ENCODE measurements around the gene PPP1R14D. TPM values are rescaled to one million over a fixed set of nuclear protein-coding genes. Genes with fewer than 3 reads are reported as not detected.

The PPP1R14D gene
- total RNA-seq, 2 experiments from 2014 or later: not detected

- no peak for TF ChIP-seq CTCF (conservative IDR thresholded peaks at IDR 0.05; ENCODE audit: low read length)
- no peak for TF ChIP-seq EZH2phosphoT487 (IDR thresholded peaks at IDR 0.05; ENCODE audit: borderline replicate concordance, low read depth, low read length)
- DNase-seq (ENCODE audit: low spot score): no peak
- ChIA-PET POLR2A (interaction anchor here (0.5 to 1.6 kb wide), 3 partner anchors 10 to 198 kb away, joined by 3 to 4 read pairs (median 3); partner anchors contain the start of genes DNAJC17 and ZFYVE19), CTCF (ENCODE audit: unreplicated experiment) (no interaction called here)
- no peaks in the 10 kb centered on the region for H4K20me1 ChIP-seq (ENCODE audit: insufficient read depth, low read length)
- no peak overlapping the region for H3K4me2 ChIP-seq (ENCODE audit: low read length)
- H3K79me2 ChIP-seq (ENCODE audit: insufficient read depth, low read depth, low read length): 0 out of 2 replicates have a peak, but pooled peaks cover 3% of the 10 kb centered on the region
- no TSS peak for BruUV-seq (replicated peaks)
- H2AFZ ChIP-seq (ENCODE audit: low read length): no peak overlapping the region
- intact Hi-C loops (cut with micrococcal nuclease; ENCODE audit: unreplicated experiment): no loop called here
- H3K9me2 ChIP-seq (ENCODE audit: insufficient read depth, low read length): no peaks in the 10 kb centered on the region
- H3K36me3 ChIP-seq (ENCODE audit: insufficient read depth, low read length): peaks cover 4% of the 10 kb centered on the region; the same call in 1 of the 2 replicates
- no peak overlapping the region for H3K27ac ChIP-seq (ENCODE audit: low read depth, low read length, poor library complexity, severe bottlenecking)
- H3K4me3 ChIP-seq (ENCODE audit: low read depth, low read length, poor library complexity, severe bottlenecking): no peak overlapping the region
- no peaks in the 10 kb centered on the region for H3K4me1 ChIP-seq (ENCODE audit: insufficient read depth, low read length, poor library complexity, severe bottlenecking)
- H3K9me3 ChIP-seq (ENCODE audit: low read length): no peaks in the 10 kb centered on the region
Measured at GRCh38 chr15:40796512-40796911, 32.0 kb downstream of the PPP1R14D start.

GRCh38 chr15:40796041-40796440 lies 32.5 kb downstream of the PPP1R14D start:
- H3K27ac ChIP-seq (ENCODE audit: low read depth, low read length, poor library complexity, severe bottlenecking): no peak overlapping the region
- H2AFZ ChIP-seq (ENCODE audit: low read length): no peak overlapping the region
- no peak overlapping the region for H3K4me2 ChIP-seq (ENCODE audit: low read length)
- H4K20me1 ChIP-seq (ENCODE audit: insufficient read depth, low read length): no peaks in the 10 kb centered on the region
- DNase-seq (ENCODE audit: low spot score): no peak
- TF ChIP-seq CTCF (conservative IDR thresholded peaks at IDR 0.05; ENCODE audit: low read length): no peak
- no peak overlapping the region for H3K4me3 ChIP-seq (ENCODE audit: low read depth, low read length, poor library complexity, severe bottlenecking)
- BruUV-seq (replicated peaks): no TSS peak
- no peaks in the 10 kb centered on the region for H3K9me3 ChIP-seq (ENCODE audit: low read length)
- intact Hi-C loops (cut with micrococcal nuclease; ENCODE audit: unreplicated experiment): no loop called here
- ChIA-PET CTCF (ENCODE audit: unreplicated experiment) (no interaction called here), POLR2A (interaction anchor here (1.6 kb wide), 1 partner anchor 11 kb away, joined by 4 read pairs; the partner anchor contains the start of genes DNAJC17 and ZFYVE19)
- 0 out of 2 replicates have a peak, but pooled peaks cover 3% of the 10 kb centered on the region for H3K79me2 ChIP-seq (ENCODE audit: insufficient read depth, low read depth, low read length)
- H3K4me1 ChIP-seq (ENCODE audit: insufficient read depth, low read length, poor library complexity, severe bottlenecking): no peaks in the 10 kb centered on the region
- no peaks in the 10 kb centered on the region for H3K9me2 ChIP-seq (ENCODE audit: insufficient read depth, low read length)
- peaks cover 4% of the 10 kb centered on the region; the same call in 1 of the 2 replicates for H3K36me3 ChIP-seq (ENCODE audit: insufficient read depth, low read length)

GRCh38 chr15:40793216-40793989 lies 35.1 kb downstream of the PPP1R14D start:
- Histone ChIP-seq H3K27ac (ENCODE audit: low read depth, low read length, poor library complexity, severe bottlenecking) (no peak overlapping the region), H3K36me3 (ENCODE audit: insufficient read depth, low read length) (peaks cover 4% of the 10 kb centered on the region; the same call in 1 of the 2 replicates), H3K4me2 (ENCODE audit: low read length) (no peak overlapping the region), H3K4me1 (ENCODE audit: insufficient read depth, low read length, poor library complexity, severe bottlenecking) (no peaks in the 10 kb centered on the region), H4K20me1 (ENCODE audit: insufficient read depth, low read length) (no peaks in the 10 kb centered on the region), H2AFZ (ENCODE audit: low read length) (no peak overlapping the region), H3K79me2 (ENCODE audit: insufficient read depth, low read depth, low read length) (0 out of 2 replicates have a peak, but pooled peaks cover 3% of the 10 kb centered on the region), H3K4me3 (ENCODE audit: low read depth, low read length, poor library complexity, severe bottlenecking) (no peak overlapping the region), H3K9me3 (ENCODE audit: low read length) (no peaks in the 10 kb centered on the region), H3K9me2 (ENCODE audit: insufficient read depth, low read length) (no peaks in the 10 kb centered on the region)
- POLR2A ChIA-PET: interaction anchor here (1.0 to 1.2 kb wide), 2 partner anchors 25 to 58 kb away, joined by 3 read pairs; no protein-coding TSS in a partner anchor
- TF ChIP-seq EZH2phosphoT487 (IDR thresholded peaks at IDR 0.05; ENCODE audit: borderline replicate concordance, low read depth, low read length): no peak
- no peak for TF ChIP-seq CTCF (conservative IDR thresholded peaks at IDR 0.05; ENCODE audit: low read length)
- intact Hi-C loops (cut with micrococcal nuclease; ENCODE audit: unreplicated experiment): no loop called here
- CTCF ChIA-PET (ENCODE audit: unreplicated experiment): no interaction called here
- BruUV-seq (replicated peaks): no TSS peak
- DNase-seq (ENCODE audit: low spot score): no peak

Data from OCI-LY7 (cell line).